Caco-2 (cell line): Measurements from ENCODE around the gene PNMT. TPM values are rescaled to one million over a fixed set of nuclear protein-coding genes. Genes with fewer than 3 reads are reported as not detected.

Experiments
- BruUV-seq: library from RNA; stranded (reverse); fragments of 400-500 nt; replicated peaks from 2 replicates; lab custom pipeline; 2021; lab: Mats Ljungman, UMichigan
- CTCF ChIA-PET: fragments of 300-600 bp; sonication (Branson Sonifier 250); formaldehyde crosslinking; loops from one replicate; lab custom pipeline; 2022; ENCODE audit warnings: antibody characterized with exemption; lab: Charles Lee
- POLR2A ChIA-PET: fragments of 300-600 bp; sonication (Branson Sonifier 250); formaldehyde crosslinking; loops from one replicate; lab custom pipeline; 2022; ENCODE audit warnings: antibody characterized with exemption; lab: Charles Lee
- DNase-seq, 2 experiments: peaks; one replicate each; pipeline versions ENCODE4 v3.0.0 to v3.0.0-alpha.2; 2020 to 2022
- H3K27me3 ChIP-seq: replicated peaks from 2 replicates; pipeline ENCODE4 v1.6.0; 2011; ENCODE audit warnings: low read length; ENCODE audit not compliant: control insufficient read depth, insufficient read depth
- H3K36me3 ChIP-seq: 2 replicates; pipeline ENCODE4 v1.5.1; 2011; ENCODE audit warnings: low read length; ENCODE audit not compliant: control insufficient read depth, insufficient read depth
- H3K4me1 ChIP-seq: fragments of 250-450 bp; sonication (Bioruptor Pico); 2 replicates; pipeline ENCODE4 v1.5.1; 2020; ENCODE audit warnings: mild to moderate bottlenecking
- H3K4me3 ChIP-seq: 2 replicates; pipeline ENCODE4 v1.5.1; 2011; ENCODE audit warnings: low read depth, mild to moderate bottlenecking, control low read depth, low read length
- H3K9me3 ChIP-seq: fragments of 250-450 bp; sonication (Bioruptor Pico); 2 replicates; pipeline ENCODE4 v1.5.1; 2020; ENCODE audit warnings: mild to moderate bottlenecking, moderate library complexity
- H3K27ac Mint-ChIP-seq: one replicate; pipeline ENCODE4 v1.8.0; 2022; ENCODE audit warnings: mixed read lengths; ENCODE audit not compliant: unreplicated experiment
- H3K27me3 Mint-ChIP-seq: one replicate; pipeline ENCODE4 v1.8.0; 2022; ENCODE audit warnings: mixed read lengths; ENCODE audit not compliant: insufficient read depth, unreplicated experiment
- H3K36me3 Mint-ChIP-seq: one replicate; pipeline ENCODE4 v1.8.0; 2022; ENCODE audit warnings: mild to moderate bottlenecking, mixed read lengths; ENCODE audit not compliant: insufficient read depth, unreplicated experiment
- H3K4me1 Mint-ChIP-seq: one replicate; pipeline ENCODE4 v1.8.0; 2022; ENCODE audit warnings: low read depth, mixed read lengths; ENCODE audit not compliant: unreplicated experiment
- H3K4me3 Mint-ChIP-seq: one replicate; pipeline ENCODE4 v1.8.0; 2022; ENCODE audit warnings: mild to moderate bottlenecking, moderate library complexity, mixed read lengths; ENCODE audit not compliant: unreplicated experiment
- H3K9me3 Mint-ChIP-seq: one replicate; pipeline ENCODE4 v1.8.0; 2022; ENCODE audit warnings: mixed read lengths; ENCODE audit not compliant: unreplicated experiment
- intact Hi-C: fragments of 100-400 bp; cut with micrococcal nuclease; formaldehyde crosslinking; loops from one replicate; pipeline ENCODE4 v1.10.0; 2022; ENCODE audit not compliant: unreplicated experiment
- total RNA-seq: library from RNA; stranded (reverse); gene quantifications from 2 replicates; pipeline ENCODE4 v1.2.3, GENCODE V29; 2022
- TF ChIP-seq, protein P1 (sequence below), 2 experiments: fragments of 200-600 bp in 1 of 2; IDR thresholded peaks; 1 replicate in 1 of 2; 2 replicates in 1 of 2; pipeline versions ENCODE4 v1.5.1 to v1.8.0; 2011 to 2022; ENCODE audit warnings: antibody characterized with exemption in 1 of 2, control low read depth in 1 of 2, inconsistent platforms in 1 of 2, low read depth in 1 of 2, low read length in 1 of 2, mild to moderate bottlenecking in 1 of 2, moderate library complexity in 1 of 2; ENCODE audit not compliant: insufficient read depth in 1 of 2, severe bottlenecking in 1 of 2, unreplicated experiment in 1 of 2

Gene PNMT
- total RNA-seq, 1 experiment from 2014 or later, result not detected

DNA sequence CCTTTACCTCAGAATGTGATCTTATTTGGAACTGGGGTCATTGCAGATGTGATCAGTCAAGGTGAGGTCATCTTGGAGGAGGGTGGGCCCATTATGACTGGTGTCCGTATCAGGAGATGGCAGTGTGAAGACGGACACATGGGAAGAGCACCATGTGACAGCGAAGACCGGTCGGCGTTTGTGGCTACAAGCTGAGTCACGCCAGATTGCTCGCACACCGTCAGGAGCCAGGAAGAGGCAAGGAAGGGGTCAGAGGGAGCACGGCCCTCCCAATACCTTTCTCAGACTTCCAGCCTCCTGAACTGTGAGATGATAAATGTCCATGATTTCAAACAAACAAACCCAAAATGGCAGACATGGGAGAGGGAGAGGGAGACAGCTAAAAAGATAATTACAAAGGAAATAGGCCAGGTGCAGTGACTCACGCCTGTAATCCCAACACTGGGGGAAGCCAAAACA, 18.1 kb upstream of the PNMT start:
- no peaks in the 10 kb centered on the region for H3K9me3 Mint-ChIP-seq
- no peaks in the 10 kb centered on the region for H3K27me3 ChIP-seq
- peaks cover 18% of the 10 kb centered on the region for H3K4me1 Mint-ChIP-seq
- no peak overlapping the region for H3K4me3 Mint-ChIP-seq
- peaks cover 17% of the 10 kb centered on the region for H3K36me3 Mint-ChIP-seq
- TF ChIP-seq, protein P1, sequence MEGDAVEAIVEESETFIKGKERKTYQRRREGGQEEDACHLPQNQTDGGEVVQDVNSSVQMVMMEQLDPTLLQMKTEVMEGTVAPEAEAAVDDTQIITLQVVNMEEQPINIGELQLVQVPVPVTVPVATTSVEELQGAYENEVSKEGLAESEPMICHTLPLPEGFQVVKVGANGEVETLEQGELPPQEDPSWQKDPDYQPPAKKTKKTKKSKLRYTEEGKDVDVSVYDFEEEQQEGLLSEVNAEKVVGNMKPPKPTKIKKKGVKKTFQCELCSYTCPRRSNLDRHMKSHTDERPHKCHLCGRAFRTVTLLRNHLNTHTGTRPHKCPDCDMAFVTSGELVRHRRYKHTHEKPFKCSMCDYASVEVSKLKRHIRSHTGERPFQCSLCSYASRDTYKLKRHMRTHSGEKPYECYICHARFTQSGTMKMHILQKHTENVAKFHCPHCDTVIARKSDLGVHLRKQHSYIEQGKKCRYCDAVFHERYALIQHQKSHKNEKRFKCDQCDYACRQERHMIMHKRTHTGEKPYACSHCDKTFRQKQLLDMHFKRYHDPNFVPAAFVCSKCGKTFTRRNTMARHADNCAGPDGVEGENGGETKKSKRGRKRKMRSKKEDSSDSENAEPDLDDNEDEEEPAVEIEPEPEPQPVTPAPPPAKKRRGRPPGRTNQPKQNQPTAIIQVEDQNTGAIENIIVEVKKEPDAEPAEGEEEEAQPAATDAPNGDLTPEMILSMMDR (IDR thresholded peaks at IDR 0.05; ENCODE audit: insufficient read depth in 1 of 2, low read depth in 1 of 2, low read length in 1 of 2, severe bottlenecking in 1 of 2, unreplicated experiment in 1 of 2), result no peak
- peaks cover 19% of the 10 kb centered on the region for H3K4me1 ChIP-seq
- no peak overlapping the region for H3K4me3 ChIP-seq
- H3K9me3 ChIP-seq, result no peaks in the 10 kb centered on the region
- no peak for DNase-seq
- CTCF ChIA-PET, result interaction anchor here (1.6 kb wide), 1 partner anchor 28 kb away, joined by 7 read pairs; no protein-coding TSS in a partner anchor
- peak overlapping the region; percentile 14 for H3K27ac Mint-ChIP-seq
- POLR2A ChIA-PET, result no interaction called here
- no peaks in the 10 kb centered on the region for H3K36me3 ChIP-seq
- BruUV-seq, result no TSS peak
- H3K27me3 Mint-ChIP-seq, result no peaks in the 10 kb centered on the region
- intact Hi-C loops, result no loop called here

DNA sequence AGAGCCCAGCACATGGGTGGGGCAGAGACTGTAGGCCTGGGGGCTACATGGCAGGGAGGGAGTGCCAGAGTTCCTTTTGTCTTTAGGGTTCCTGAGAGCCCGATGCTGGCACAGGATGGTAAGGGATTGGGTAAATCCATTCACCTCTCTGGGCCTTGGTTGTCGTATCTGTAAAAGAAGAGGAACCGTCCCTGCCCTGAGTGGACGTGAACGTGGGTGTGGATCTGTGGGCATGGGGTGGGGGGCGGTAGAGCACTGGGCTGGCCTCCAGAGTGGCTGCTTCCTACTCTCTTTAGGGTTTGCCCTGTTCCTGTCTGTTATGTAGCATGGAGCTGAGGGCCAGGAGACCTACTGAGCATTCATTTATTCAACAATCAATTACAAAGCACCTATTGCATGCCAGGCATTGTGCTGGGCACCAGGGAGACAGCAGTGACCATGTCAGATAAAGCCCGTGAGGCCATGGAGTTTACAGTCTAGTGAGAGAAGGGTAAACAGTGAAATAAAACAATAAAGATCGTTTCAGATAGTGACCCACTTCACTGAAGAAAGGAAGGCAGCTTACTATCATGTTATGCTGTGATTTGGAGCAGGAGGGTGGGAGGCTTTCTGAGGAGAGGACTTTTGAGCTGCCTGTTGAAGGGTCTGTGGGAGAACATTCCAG, 16.2 kb upstream of the PNMT start:
- BruUV-seq, result no TSS peak
- Histone ChIP-seq H3K4me3 (no peak overlapping the region), H3K27me3 (no peaks in the 10 kb centered on the region), H3K9me3 (no peaks in the 10 kb centered on the region), H3K4me1 (peaks cover 19% of the 10 kb centered on the region), H3K36me3 (peaks cover 2% of the 10 kb centered on the region; the same call in 1 of the 2 replicates)
- Mint-ChIP-seq H3K27me3 (no peaks in the 10 kb centered on the region), H3K4me1 (peaks cover 18% of the 10 kb centered on the region), H3K36me3 (peaks cover 19% of the 10 kb centered on the region), H3K9me3 (no peaks in the 10 kb centered on the region), H3K27ac (peak overlapping the region; percentile 13), H3K4me3 (no peak overlapping the region)
- TF ChIP-seq, protein P1 (IDR thresholded peaks at IDR 0.05; ENCODE audit: insufficient read depth in 1 of 2, low read depth in 1 of 2, low read length in 1 of 2, severe bottlenecking in 1 of 2, unreplicated experiment in 1 of 2), result no peak
- no peak for DNase-seq
- ChIA-PET POLR2A (no interaction called here), CTCF (interaction anchor here (0.7 to 3.6 kb wide), 8 partner anchors 14 to 78 kb away, joined by 3 to 22 read pairs (median 4); partner anchors contain the start of genes STARD3 and TCAP)
- intact Hi-C loops, result no loop called here

DNA sequence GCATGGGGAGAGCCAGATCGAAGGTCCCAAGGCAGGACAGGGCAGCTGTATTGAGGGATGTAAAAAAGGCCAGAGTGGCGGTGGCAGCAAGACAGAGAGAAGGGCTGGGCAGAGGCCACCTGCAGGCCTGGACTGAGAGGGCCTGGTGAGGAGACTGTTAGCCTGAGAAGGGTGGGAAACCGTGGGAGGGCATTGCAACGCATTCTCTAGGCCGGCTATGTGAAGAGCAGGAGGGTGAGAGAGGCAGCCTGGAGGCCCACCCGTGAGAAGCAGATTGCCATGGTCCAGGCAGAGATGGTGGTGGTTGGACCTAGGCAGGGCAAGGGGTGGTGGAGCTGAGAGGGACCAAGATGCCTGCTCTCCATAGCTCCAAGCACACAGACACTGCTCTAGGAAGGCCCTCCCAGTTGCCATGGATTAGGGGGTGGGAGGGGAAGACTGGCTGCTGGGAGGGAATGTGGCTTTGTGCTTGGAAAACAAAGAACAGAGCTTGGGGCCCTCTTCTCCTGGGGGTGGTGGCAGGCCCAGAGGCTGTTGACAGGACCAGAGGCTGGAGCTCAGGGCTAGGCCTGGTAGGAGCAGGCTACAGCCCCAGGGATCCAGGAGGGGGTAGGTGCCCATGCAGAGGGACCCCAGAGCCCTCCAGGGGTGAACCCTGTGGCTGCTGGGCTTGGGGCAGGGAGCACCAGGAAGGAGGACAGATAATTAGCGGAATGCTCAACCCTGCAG, 15.5 kb upstream of the PNMT start:
- peaks cover 19% of the 10 kb centered on the region for H3K36me3 Mint-ChIP-seq
- no peaks in the 10 kb centered on the region for H3K9me3 ChIP-seq
- H3K4me3 ChIP-seq, result no peak overlapping the region
- intact Hi-C loops, result no loop called here
- H3K27ac Mint-ChIP-seq, result peak overlapping the region; percentile 13
- no peaks in the 10 kb centered on the region for H3K27me3 Mint-ChIP-seq
- H3K4me1 ChIP-seq, result peaks cover 19% of the 10 kb centered on the region
- BruUV-seq, result no TSS peak
- ChIA-PET CTCF (interaction anchor here (0.6 to 3.6 kb wide), 12 partner anchors 13 to 112 kb away, joined by 3 to 22 read pairs (median 4); partner anchors contain the start of genes MIEN1, PNMT, STARD3 and TCAP), POLR2A (no interaction called here)
- H3K4me1 Mint-ChIP-seq, result peaks cover 18% of the 10 kb centered on the region
- no peak for DNase-seq
- TF ChIP-seq, protein P1 (IDR thresholded peaks at IDR 0.05; ENCODE audit: insufficient read depth in 1 of 2, low read depth in 1 of 2, low read length in 1 of 2, severe bottlenecking in 1 of 2, unreplicated experiment in 1 of 2), result no peak
- H3K27me3 ChIP-seq, result no peaks in the 10 kb centered on the region
- H3K4me3 Mint-ChIP-seq, result no peak overlapping the region
- H3K36me3 ChIP-seq, result peaks cover 2% of the 10 kb centered on the region; the same call in 1 of the 2 replicates
- H3K9me3 Mint-ChIP-seq, result no peaks in the 10 kb centered on the region
